Neural progenitor cell (in vitro differentiated cells): ENCODE results near the gene NSUN6. TPM values are rescaled to one million over a fixed set of nuclear protein-coding genes. Genes with fewer than 3 reads are reported as not detected.
A peak's percentile ranks its signal among the peaks of the same experiment; 100 is the strongest.

Experiments used
- DNase-seq: peaks from one replicate; pipeline ENCODE4 v3.0.0-alpha.2; 2016; ENCODE audit warnings: low spot score
- H2AFZ ChIP-seq: fragments of 200-600 bp; sonication (generic); replicated peaks from 2 replicates; pipeline ENCODE4 v1.6.1; 2016; ENCODE audit warnings: antibody characterized with exemption
- H3F3A ChIP-seq: fragments of 200-600 bp; sonication (generic); 2 replicates; pipeline ENCODE4 v1.6.1; 2016; ENCODE audit warnings: antibody characterized with exemption, low read depth
- H3K27ac ChIP-seq: fragments of 200-600 bp; sonication (generic); 2 replicates; pipeline ENCODE4 v1.5.1; 2016; ENCODE audit warnings: mild to moderate bottlenecking
- H3K27me3 ChIP-seq: fragments of 200-600 bp; sonication (generic); 2 replicates; pipeline ENCODE4 v1.6.1; 2016; ENCODE audit warnings: mild to moderate bottlenecking, moderate library complexity
- H3K36me3 ChIP-seq: fragments of 200-600 bp; sonication (generic); 2 replicates; pipeline ENCODE4 v1.5.1; 2016
- H3K4me1 ChIP-seq: fragments of 200-600 bp; sonication (generic); 2 replicates; pipeline ENCODE4 v1.6.1; 2016; ENCODE audit warnings: mixed run types
- H3K4me2 ChIP-seq: fragments of 200-600 bp; sonication (generic); 2 replicates; pipeline ENCODE4 v1.6.1; 2016
- H3K4me3 ChIP-seq: fragments of 200-600 bp; sonication (generic); 2 replicates; pipeline ENCODE4 v1.5.1; 2016
- H3K79me2 ChIP-seq: fragments of 200-600 bp; sonication (generic); 2 replicates; pipeline ENCODE4 v1.6.1; 2016; ENCODE audit warnings: low read depth
- H3K9ac ChIP-seq: fragments of 200-600 bp; sonication (generic); 2 replicates; pipeline ENCODE4 v1.6.1; 2016
- H3K9me3 ChIP-seq: fragments of 200-600 bp; sonication (generic); 2 replicates; pipeline ENCODE4 v1.5.1; 2016; ENCODE audit warnings: low read depth
- H4K20me1 ChIP-seq: fragments of 200-600 bp; sonication (generic); 2 replicates; pipeline ENCODE4 v1.6.1; 2016; ENCODE audit warnings: low read depth
- H3K27ac Mint-ChIP-seq: 3 replicates; pipeline ENCODE4 v1.8.0; 2021; ENCODE audit warnings: mixed read lengths
- H3K27me3 Mint-ChIP-seq: 2 replicates; pipeline ENCODE4 v1.8.0; 2022; ENCODE audit warnings: low read depth, mild to moderate bottlenecking, inconsistent platforms, moderate library complexity, mixed read lengths; ENCODE audit not compliant: insufficient read depth
- H3K36me3 Mint-ChIP-seq: 3 replicates; pipeline ENCODE4 v1.8.0; 2021; ENCODE audit warnings: mixed read lengths
- H3K4me1 Mint-ChIP-seq: 3 replicates; pipeline ENCODE4 v1.8.0; 2021; ENCODE audit warnings: mixed read lengths
- H3K4me3 Mint-ChIP-seq: 3 replicates; pipeline ENCODE4 v1.8.0; 2021; ENCODE audit warnings: mild to moderate bottlenecking, moderate library complexity, mixed read lengths
- H3K9me3 Mint-ChIP-seq: 3 replicates; pipeline ENCODE4 v1.8.0; 2020; ENCODE audit warnings: mixed read lengths
- CTCF ChIP-seq: fragments of 200-600 bp; sonication (generic); IDR thresholded peaks from 2 replicates; pipeline ENCODE4 v1.5.1; 2017; ENCODE audit warnings: antibody characterized with exemption, mild to moderate bottlenecking
- EZH2 ChIP-seq: fragments of 200-600 bp; sonication (generic); IDR thresholded peaks from 2 replicates; pipeline ENCODE4 v1.6.1; 2017; ENCODE audit warnings: antibody characterized with exemption, mild to moderate bottlenecking, moderate library complexity
- EZH2phosphoT487 ChIP-seq: fragments of 200-600 bp; sonication (generic); IDR thresholded peaks from 2 replicates; pipeline ENCODE4 v1.6.1; 2017; ENCODE audit warnings: antibody characterized with exemption
- total RNA-seq: library from RNA; depleted of rRNA; stranded (reverse); fragments of >200 nt; gene quantifications from 2 replicates; pipeline ENCODE4 v1.2.3, GENCODE V29; 2015; ENCODE audit warnings: low replicate concordance

The NSUN6 gene
- total RNA-seq, 1 donor from 2014 or later = 21.9 TPM

DNA sequence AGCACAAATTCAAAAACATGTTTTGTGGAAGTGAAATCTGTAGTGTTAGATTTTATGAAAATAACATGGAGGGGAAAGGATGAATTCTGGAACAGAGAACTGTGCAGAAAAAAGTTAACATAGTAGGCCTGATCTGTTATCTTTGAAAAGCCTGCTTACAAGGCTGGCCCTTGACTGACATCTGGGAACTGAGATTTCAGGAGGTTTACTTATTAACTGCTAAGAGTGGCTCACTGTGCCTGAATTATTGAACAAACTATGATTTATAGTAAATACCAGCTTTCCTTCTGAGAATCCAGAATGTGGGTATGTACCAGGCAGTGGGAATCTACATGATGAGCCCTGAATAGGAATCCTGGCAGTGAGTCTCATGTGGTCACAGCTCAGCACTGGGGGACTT lies 30.5 kb downstream of the NSUN6 start:
- no peak overlapping the region for H3K4me2 ChIP-seq
- no peaks in the 10 kb centered on the region for H4K20me1 ChIP-seq
- Mint-ChIP-seq H3K27me3 (peaks cover 7% of the 10 kb centered on the region), H3K36me3 (peaks cover 20% of the 10 kb centered on the region), H3K27ac (no peak overlapping the region), H3K9me3 (no peaks in the 10 kb centered on the region), H3K4me1 (peaks cover 4% of the 10 kb centered on the region), H3K4me3 (no peak overlapping the region)
- no peak overlapping the region for H3K27ac ChIP-seq
- TF ChIP-seq EZH2phosphoT487 = no peak
- H3K79me2 ChIP-seq = no peaks in the 10 kb centered on the region
- no peak for DNase-seq
- no peak overlapping the region for H3K4me3 ChIP-seq
- H3K4me1 ChIP-seq = no peaks in the 10 kb centered on the region
- H3K9ac ChIP-seq = no peak overlapping the region
- no peaks in the 10 kb centered on the region for H3K36me3 ChIP-seq
- H3K9me3 ChIP-seq = no peaks in the 10 kb centered on the region
- no peaks in the 10 kb centered on the region for H3F3A ChIP-seq
- H2AFZ ChIP-seq = no peak overlapping the region
- no peaks in the 10 kb centered on the region for H3K27me3 ChIP-seq

- Histone ChIP-seq H3K4me3 (no peak overlapping the region), H3K9me3 (no peaks in the 10 kb centered on the region), H3K79me2 (no peaks in the 10 kb centered on the region), H3K9ac (no peak overlapping the region), H3K36me3 (peaks cover 8% of the 10 kb centered on the region), H3K27me3 (no peaks in the 10 kb centered on the region), H3K27ac (no peak overlapping the region), H2AFZ (no peak overlapping the region), H3K4me1 (no peaks in the 10 kb centered on the region), H3K4me2 (no peak overlapping the region), H4K20me1 (no peaks in the 10 kb centered on the region), H3F3A (no peaks in the 10 kb centered on the region)
- Mint-ChIP-seq H3K4me3 (no peak overlapping the region), H3K36me3 (peaks cover 19% of the 10 kb centered on the region), H3K9me3 (no peaks in the 10 kb centered on the region), H3K27ac (no peak overlapping the region), H3K27me3 (peaks cover 5% of the 10 kb centered on the region), H3K4me1 (peaks cover 2% of the 10 kb centered on the region)
- DNase-seq = no peak
- no peak for TF ChIP-seq EZH2
- no peak for TF ChIP-seq CTCF
- no peak for TF ChIP-seq EZH2phosphoT487
Measured at GRCh38 chr10:18619016-18619415, 32.4 kb downstream of the NSUN6 start.

DNA sequence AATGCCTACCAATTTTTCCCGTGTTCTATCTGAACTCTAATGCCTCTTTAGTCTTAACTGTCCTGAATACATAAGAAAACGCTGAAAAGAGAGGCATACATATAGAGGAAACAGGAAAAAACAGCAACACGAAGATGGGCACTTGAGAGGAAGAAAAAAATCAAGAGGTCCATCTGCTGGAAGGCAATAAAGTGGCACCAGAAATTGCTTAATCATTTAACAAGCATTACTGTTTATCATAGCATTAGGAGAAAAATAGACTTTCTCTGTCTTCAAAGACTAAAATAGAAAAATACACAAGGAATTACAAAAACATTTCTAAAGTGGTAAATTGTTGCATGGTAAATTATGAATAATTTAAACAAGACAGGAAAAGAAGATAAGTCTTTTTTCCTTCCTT lies 35.0 kb downstream of the NSUN6 start:
- no peak overlapping the region for H3K27ac Mint-ChIP-seq
- no peaks in the 10 kb centered on the region for H4K20me1 ChIP-seq
- no peaks in the 10 kb centered on the region for H3K9me3 ChIP-seq
- peaks cover 8% of the 10 kb centered on the region for H3K36me3 ChIP-seq
- no peaks in the 10 kb centered on the region for H3K9me3 Mint-ChIP-seq
- H3K27ac ChIP-seq = no peak overlapping the region
- H3K27me3 Mint-ChIP-seq = peaks cover 3% of the 10 kb centered on the region
- H3K27me3 ChIP-seq = no peaks in the 10 kb centered on the region
- no peaks in the 10 kb centered on the region for H3K4me1 ChIP-seq
- no peaks in the 10 kb centered on the region for H3K79me2 ChIP-seq
- no peak overlapping the region for H3K4me3 Mint-ChIP-seq
- H3F3A ChIP-seq = no peaks in the 10 kb centered on the region
- H2AFZ ChIP-seq = no peak overlapping the region
- no peak overlapping the region for H3K4me2 ChIP-seq
- TF ChIP-seq EZH2 (no peak), EZH2phosphoT487 (no peak), CTCF (no peak)
- H3K36me3 Mint-ChIP-seq = peaks cover 24% of the 10 kb centered on the region
- H3K4me1 Mint-ChIP-seq = no peaks in the 10 kb centered on the region
- no peak overlapping the region for H3K4me3 ChIP-seq
- DNase-seq = no peak
- H3K9ac ChIP-seq = peak overlapping the region; percentile 25

GRCh38 chr10:18615618-18616017 lies 35.8 kb downstream of the NSUN6 start:
- Histone ChIP-seq H4K20me1 (no peaks in the 10 kb centered on the region), H2AFZ (no peak overlapping the region), H3K9me3 (no peaks in the 10 kb centered on the region), H3K27me3 (no peaks in the 10 kb centered on the region), H3K36me3 (peaks cover 8% of the 10 kb centered on the region), H3F3A (no peaks in the 10 kb centered on the region), H3K4me1 (no peaks in the 10 kb centered on the region), H3K79me2 (no peaks in the 10 kb centered on the region), H3K4me3 (no peak overlapping the region), H3K27ac (no peak overlapping the region), H3K4me2 (no peak overlapping the region), H3K9ac (no peak overlapping the region)
- TF ChIP-seq CTCF (no peak), EZH2phosphoT487 (no peak)
- DNase-seq = no peak
- peaks cover 3% of the 10 kb centered on the region for H3K27me3 Mint-ChIP-seq
- peaks cover 25% of the 10 kb centered on the region for H3K36me3 Mint-ChIP-seq
- H3K9me3 Mint-ChIP-seq = no peaks in the 10 kb centered on the region
- H3K4me3 Mint-ChIP-seq = no peak overlapping the region
- peaks cover 2% of the 10 kb centered on the region for H3K4me1 Mint-ChIP-seq
- H3K27ac Mint-ChIP-seq = no peak overlapping the region
